HG02588 (cell line): ENCODE data around the gene MCM6.
A peak's percentile ranks its signal among the peaks of the same experiment; 100 is the strongest.
"Not testable (repeated sequence)": the region's sequence is repeated elsewhere in the genome, so short reads cannot be mapped to it uniquely, and the experiment has no call there.

Experiments
- ATAC-seq: cut with Tn5 transposase; IDR thresholded peaks from one replicate; pipeline ENCODE4 v1.9.1; 2021; ENCODE audit warnings: mild to moderate bottlenecking, moderate library complexity; ENCODE audit not compliant: unreplicated experiment

Gene MCM6

DNA sequence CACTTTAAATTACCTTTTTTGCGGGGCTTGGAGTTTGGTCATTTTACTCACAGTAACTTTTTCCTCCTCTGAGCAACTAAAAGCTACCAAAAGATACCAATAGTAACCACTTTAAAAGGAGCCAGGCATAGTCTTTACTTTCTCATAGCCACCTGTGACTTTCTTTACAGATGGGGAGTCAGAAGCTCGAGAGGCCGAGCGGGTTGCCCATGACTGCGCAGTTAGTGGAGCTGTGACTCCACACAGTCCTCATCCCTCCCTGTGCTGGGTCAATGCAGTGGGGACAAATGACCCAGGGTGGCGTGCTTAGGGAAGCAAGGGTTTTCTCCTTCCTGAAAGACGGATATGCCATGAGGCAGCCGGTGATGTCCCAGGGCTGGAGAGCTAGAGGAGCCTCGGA, 51.1 kb downstream of the MCM6 start:
- no peak for ATAC-seq

- ATAC-seq: no peak
Measured at GRCh38 chr2:135822855-135823254, 53.4 kb downstream of the MCM6 start.

- no peak for ATAC-seq
Measured at GRCh38 chr2:135821190-135821589, 55.1 kb downstream of the MCM6 start.

- peak; percentile 87 for ATAC-seq
Measured at GRCh38 chr2:135820003-135820618, 56.1 kb downstream of the MCM6 start.

DNA sequence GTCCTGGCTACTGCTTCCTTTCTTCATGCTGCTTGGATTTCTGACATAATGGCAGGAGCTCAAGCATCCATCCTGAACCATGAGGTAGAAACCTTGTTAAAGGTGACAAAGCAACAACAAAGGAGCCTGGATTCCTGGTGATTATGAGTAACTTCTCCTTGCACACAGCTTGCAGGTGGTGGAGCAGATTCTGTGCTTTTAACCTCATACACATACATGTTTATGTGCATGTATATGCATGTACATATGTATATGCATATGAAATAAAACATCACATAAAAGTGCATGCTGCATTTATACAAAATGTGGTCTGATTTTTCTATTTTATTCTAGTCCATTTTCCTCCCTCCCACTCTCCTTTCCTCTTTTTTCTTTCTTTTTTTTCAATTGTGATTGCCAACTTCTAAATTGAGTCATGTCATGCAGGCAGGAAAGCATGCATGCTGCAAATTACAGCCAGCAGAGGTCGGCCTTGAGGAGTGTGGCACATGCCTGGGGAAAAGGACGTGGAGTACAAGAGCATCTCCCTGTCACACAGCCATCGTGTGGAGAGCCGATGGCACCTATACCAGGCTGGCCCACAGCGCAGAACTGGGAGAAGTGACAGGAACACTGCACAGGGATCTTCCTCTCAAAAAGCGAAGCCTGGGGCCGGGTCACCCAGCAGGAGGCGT, 57.2 kb downstream of the MCM6 start:
- no peak for ATAC-seq

DNA sequence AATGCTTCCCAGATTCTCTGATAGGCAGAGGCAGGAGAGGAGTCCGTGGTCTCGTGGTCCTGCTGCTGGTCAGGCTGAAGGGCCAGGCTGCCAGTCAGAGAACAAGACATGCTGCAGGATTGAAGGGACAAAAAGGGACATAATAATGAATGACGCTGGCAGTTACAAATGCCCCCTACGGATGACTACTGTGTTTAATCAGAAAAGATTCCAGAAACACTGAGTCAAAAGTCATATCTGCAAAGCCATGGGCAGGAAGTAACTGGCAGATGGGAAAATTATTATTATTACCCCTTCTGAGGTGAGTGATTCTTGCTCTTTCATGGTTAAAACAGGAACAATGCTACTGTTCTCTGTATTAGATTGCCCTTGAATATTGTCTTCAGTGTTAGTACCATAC, 58.3 kb downstream of the MCM6 start:
- ATAC-seq: no peak

DNA sequence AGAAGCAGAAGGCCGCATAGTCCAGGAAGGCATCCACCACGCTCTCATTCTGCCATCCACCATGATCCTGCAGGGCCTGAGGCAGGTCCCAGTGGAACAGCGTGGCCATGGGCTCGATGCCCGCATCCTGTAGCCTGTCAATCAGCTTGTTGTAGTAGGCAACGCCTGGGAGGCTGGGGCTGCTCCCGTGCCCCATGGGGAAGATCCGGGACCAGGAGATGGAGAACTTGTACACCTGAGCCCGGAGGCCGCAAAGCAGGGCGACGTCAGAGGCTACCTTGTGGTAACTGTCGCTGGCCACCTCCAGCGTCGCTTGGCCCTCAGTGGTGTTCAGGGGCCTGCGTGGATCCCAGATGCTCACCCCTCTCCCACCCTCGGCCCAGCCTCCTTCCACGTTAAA, 58.8 kb downstream of the MCM6 start:
- ATAC-seq: no peak

- ATAC-seq: no peak
Measured at GRCh38 chr2:135815269-135815668, 61.0 kb downstream of the MCM6 start.

GRCh38 chr2:135812907-135813511, 63.2 kb downstream of the MCM6 start:
- ATAC-seq: no peak

- not testable (repeated sequence) for ATAC-seq
Measured at GRCh38 chr2:135807874-135808273, 68.4 kb downstream of the MCM6 start.

- ATAC-seq: no peak
Measured at GRCh38 chr2:135803278-135803677, 73.0 kb downstream of the MCM6 start.

DNA sequence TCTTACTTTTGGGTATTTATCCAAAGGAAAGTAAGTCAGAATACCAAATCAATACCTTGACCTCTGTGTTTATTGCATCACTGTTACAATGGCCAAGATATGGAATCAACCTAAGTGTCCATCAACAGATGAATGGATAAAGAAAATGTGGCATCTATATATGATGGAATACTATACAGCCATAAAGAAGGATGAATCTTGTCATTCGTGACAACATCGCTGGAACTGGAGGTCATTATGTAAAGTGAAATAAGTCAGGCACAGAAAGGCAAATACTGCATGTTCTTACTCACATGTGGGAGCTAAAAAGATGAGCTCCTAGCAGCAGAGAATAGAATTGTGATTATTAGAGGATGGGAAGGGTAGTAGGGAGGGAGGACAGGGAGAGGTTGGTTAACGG, 73.9 kb downstream of the MCM6 start:
- no peak for ATAC-seq

DNA sequence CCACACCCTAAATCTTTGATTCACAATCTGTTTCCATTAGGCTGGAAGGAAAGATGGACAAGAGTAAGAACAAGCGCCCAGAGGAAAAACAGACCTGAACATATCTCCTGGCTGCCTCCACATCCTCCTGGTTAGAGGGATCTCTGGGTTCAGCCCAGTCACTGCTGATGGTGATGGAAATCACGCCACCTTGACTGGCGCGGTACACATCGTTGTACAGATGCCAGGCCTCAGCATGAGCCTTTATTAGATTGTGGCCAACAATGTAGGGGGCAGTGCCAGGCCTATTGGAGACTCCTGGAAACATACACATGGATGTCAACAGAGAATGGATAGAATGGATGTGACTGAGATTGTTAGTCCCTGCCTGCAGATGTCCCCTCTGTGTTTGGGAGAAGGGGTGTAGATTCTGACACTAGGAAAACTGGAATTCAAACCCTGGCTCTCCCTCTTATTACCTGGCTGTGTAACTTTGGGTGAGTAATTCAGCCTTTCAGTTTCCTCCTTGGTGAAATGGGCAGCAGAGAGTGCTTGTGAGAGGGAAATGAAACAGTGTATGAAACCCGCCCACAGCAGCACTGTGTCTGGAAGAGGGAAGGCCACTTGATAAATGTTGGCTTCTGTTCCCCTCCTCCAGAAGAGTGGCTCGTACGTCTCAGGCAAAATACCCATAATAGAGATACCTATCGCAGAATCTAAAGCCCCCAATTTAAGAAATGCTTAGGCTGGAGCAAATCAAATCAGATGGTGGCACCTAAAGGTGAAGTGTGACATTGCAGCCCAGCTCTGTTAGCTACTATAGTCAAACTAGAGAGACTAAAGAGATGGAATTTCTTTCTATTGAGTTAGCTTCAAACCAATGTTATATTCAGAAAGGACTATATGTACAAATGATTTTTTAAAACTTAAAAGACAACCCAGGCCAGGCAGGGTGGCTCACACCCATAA, 75.5 kb downstream of the MCM6 start:
- no peak for ATAC-seq

- no peak for ATAC-seq
Measured at GRCh38 chr2:135799738-135800137, 76.5 kb downstream of the MCM6 start.

DNA sequence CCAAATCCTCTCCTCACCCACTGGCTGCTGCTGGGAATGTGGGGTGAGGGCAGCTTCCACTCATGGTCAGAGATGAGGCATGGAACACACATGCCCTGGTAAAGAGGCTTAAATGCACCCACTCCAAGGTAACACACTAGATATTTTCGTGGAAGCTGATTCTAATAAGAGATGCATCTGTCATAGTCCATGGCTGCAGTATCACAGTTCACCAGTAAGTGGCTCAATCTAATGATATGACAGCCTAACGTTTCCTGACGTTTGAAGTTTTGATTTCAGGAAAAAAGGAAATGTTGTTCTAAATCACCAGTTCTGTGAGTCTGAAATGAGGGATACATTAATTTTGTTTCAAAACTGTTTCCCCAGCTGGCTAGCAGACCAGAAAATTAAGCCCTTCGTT, 77.5 kb downstream of the MCM6 start:
- no peak for ATAC-seq

- no peak for ATAC-seq
Measured at GRCh38 chr2:135798275-135798705, 78.0 kb downstream of the MCM6 start.

DNA sequence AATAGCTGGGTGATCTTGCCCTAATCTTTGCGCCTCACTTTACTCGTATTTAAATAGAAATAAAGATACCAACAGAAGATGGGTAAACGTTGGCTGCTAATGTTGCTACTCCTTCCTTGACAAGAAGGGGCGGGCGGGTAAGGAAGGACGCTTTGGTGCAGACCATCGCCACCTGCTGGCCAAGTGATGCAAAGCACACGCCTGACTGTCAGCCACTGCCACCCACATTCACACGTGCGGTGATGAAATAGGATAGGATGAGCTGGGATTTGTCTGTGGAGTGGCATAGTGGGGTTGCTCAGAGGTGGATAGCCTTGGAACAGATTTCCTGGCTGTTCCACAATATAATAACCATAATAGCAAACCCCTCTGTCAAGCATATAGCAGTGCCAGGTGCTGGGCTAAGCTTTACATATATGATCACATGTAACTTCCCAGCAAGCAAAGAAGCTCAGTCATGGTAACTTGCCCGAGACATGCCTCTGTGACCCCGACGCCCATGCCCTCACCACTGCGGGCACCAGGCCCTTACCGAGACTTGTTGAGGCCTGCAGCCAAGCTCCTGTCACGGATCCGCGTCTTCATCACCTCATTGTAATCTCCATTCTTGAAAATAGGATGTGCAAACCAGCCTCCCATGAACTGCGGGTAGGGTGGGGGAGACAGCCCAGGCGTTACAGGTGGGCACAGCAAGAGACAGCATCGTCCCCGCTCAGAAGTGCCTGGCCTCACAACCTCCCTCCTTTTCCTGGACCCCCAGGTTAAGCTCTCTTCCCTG, 78.6 kb downstream of the MCM6 start:
- ATAC-seq: peak; percentile 75

GRCh38 chr2:135796606-135797005, 79.6 kb downstream of the MCM6 start:
- no peak for ATAC-seq

DNA sequence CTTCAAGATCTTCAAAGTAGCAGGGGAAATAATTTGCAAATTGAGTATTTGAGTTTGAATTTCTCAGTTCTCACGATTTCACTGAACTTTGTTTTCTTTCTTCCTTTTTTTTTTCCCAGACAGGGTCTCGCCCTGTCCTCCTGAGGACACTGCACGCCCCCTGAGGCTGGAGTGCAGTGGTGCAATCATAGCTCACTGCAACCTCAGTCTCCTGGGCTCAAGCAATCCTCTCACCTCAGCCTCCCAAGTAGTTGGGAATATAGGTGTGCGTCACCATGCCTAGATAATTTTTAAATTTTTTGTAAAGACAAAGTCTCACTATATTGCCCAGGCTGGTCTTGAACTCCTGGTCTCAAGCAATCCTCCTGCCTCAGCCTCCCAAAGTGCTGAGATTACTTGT, 80.6 kb downstream of the MCM6 start:
- ATAC-seq: not testable (repeated sequence)

DNA sequence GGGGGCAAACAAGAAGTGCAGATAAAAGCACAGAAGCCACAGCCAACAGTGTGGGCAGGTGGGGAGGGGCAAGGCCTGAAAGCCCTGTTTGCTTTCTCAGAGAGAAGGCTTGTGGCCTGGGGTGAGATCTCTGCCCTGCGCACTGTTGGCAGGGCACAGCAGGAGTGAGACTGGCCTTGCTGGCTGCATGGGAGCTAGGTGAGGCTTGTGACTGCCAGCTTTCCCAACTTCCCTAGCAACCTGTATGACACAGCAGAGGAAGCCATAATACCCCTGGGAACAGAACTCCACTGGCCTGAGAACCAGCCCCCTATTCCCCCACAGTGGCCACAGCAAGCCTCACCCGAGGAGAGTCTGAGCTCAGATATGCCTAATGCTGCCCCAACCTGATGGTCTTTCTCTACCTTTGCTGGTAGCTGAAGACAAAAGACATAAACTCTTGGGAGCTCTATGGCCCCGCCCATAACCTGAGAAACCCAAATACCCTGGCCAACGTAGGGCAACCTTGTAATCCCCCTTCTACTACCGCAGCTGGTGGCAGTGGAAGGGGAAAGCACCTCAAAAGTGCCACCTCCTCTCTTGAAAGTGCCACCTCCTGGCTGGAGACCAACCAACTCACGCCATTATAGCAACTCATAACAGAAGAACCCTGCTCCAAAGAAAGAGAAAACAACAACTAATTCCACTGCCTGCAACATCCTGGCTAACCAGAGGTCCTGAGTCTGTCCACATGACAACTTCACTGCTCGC, 83.7 kb downstream of the MCM6 start:
- ATAC-seq: no peak
